Endothelial cell (in vitro differentiated cells): ENCODE data around the gene PCDHA6. TPM values are rescaled to one million over a fixed set of nuclear protein-coding genes. Genes with fewer than 3 reads are reported as not detected.

Experiments used
- DNase-seq: peaks from one replicate; pipeline ENCODE4 v3.0.0; 2021; ENCODE audit warnings: low spot score
- H3K27ac Mint-ChIP-seq: one replicate; pipeline ENCODE4 v1.8.0; 2021; ENCODE audit warnings: mixed read lengths, inconsistent platforms; ENCODE audit not compliant: unreplicated experiment
- H3K27me3 Mint-ChIP-seq: one replicate; pipeline ENCODE4 v1.8.0; 2021; ENCODE audit warnings: mild to moderate bottlenecking, moderate library complexity, mixed read lengths, inconsistent platforms; ENCODE audit not compliant: unreplicated experiment
- H3K36me3 Mint-ChIP-seq: one replicate; pipeline ENCODE4 v1.8.0; 2021; ENCODE audit warnings: mild to moderate bottlenecking, low read depth, mixed read lengths, inconsistent platforms; ENCODE audit not compliant: unreplicated experiment
- H3K4me1 Mint-ChIP-seq: one replicate; pipeline ENCODE4 v1.8.0; 2021; ENCODE audit warnings: mild to moderate bottlenecking, mixed read lengths, inconsistent platforms; ENCODE audit not compliant: unreplicated experiment
- H3K4me3 Mint-ChIP-seq: one replicate; pipeline ENCODE4 v1.8.0; 2021; ENCODE audit warnings: mild to moderate bottlenecking, mixed read lengths, inconsistent platforms; ENCODE audit not compliant: unreplicated experiment
- H3K9me3 Mint-ChIP-seq: one replicate; pipeline ENCODE4 v1.8.0; 2021; ENCODE audit warnings: mixed read lengths, inconsistent platforms; ENCODE audit not compliant: unreplicated experiment
- CTCF ChIP-seq: fragments of 200-600 bp; sonication (generic); IDR thresholded peaks from one replicate; pipeline ENCODE4 v1.5.0; 2021; ENCODE audit warnings: antibody characterized with exemption; ENCODE audit not compliant: unreplicated experiment
- total RNA-seq: library from RNA; stranded (reverse); fragmentation: NEBNext Ultra II Directional; extraction: Animal tissue kit (Norgen Biotek cat#: 25700); gene quantifications from one replicate; pipeline ENCODE4 v1.2.1, GENCODE V29; 2021; ENCODE audit not compliant: unreplicated experiment

PCDHA6 gene
- total RNA-seq, 1 donor from 2014 or later, result 2.3 TPM

DNA sequence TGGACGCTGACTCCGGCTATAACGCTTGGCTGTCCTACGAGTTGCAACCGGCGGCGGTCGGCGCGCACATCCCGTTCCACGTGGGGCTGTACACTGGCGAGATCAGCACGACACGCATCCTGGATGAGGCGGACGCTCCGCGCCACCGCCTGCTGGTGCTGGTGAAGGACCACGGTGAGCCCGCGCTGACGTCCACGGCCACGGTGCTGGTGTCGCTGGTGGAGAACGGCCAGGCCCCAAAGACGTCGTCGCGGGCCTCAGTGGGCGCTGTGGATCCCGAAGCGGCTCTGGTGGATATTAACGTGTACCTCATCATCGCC, 49.5 kb downstream of the PCDHA6 start:
- peaks cover 4% of the 10 kb centered on the region for H3K36me3 Mint-ChIP-seq
- H3K27me3 Mint-ChIP-seq, result no peaks in the 10 kb centered on the region
- H3K4me3 Mint-ChIP-seq, result no peak overlapping the region
- no peaks in the 10 kb centered on the region for H3K9me3 Mint-ChIP-seq
- no peaks in the 10 kb centered on the region for H3K4me1 Mint-ChIP-seq
- peak; percentile 2 for DNase-seq
- no peak overlapping the region for H3K27ac Mint-ChIP-seq
- TF ChIP-seq CTCF, result no peak

Other genes starting within 250 kb of the PCDHA6 start
- gene CD14, start 194.8 kb upstream of the PCDHA6 start, total RNA-seq, result not detected
- 22.7 TPM for gene TMCO6, start 188.5 kb upstream of the PCDHA6 start, total RNA-seq
- gene NDUFA2, start 180.3 kb upstream of the PCDHA6 start, total RNA-seq, result 56.0 TPM
- gene IK, start 180.1 kb upstream of the PCDHA6 start, total RNA-seq, result 76.1 TPM
- gene WDR55, start 163.1 kb upstream of the PCDHA6 start, total RNA-seq, result 28.5 TPM
- 1.8 TPM for gene DND1, start 154.4 kb upstream of the PCDHA6 start, total RNA-seq
- gene HARS1, start 136.6 kb upstream of the PCDHA6 start, total RNA-seq, result 75.0 TPM
- gene HARS2, start 136.5 kb upstream of the PCDHA6 start, total RNA-seq, result 37.0 TPM
- gene ZMAT2, start 127.5 kb upstream of the PCDHA6 start, total RNA-seq, result 51.0 TPM
- 0.13 TPM for gene PCDHA1, start 41.8 kb upstream of the PCDHA6 start, total RNA-seq
- gene PCDHA2, start 33.1 kb upstream of the PCDHA6 start, total RNA-seq, result 4.2 TPM
- gene PCDHA3, start 26.9 kb upstream of the PCDHA6 start, total RNA-seq, result 2.6 TPM
- gene PCDHA4, start 20.9 kb upstream of the PCDHA6 start, total RNA-seq, result 9.9 TPM
- gene PCDHA5, start 6.3 kb upstream of the PCDHA6 start, total RNA-seq, result 2.7 TPM
- gene PCDHA7, start 6.3 kb downstream of the PCDHA6 start, total RNA-seq, result 2.9 TPM
- 1.6 TPM for gene PCDHA8, start 13.2 kb downstream of the PCDHA6 start, total RNA-seq
- 1.7 TPM for gene PCDHA9, start 20.4 kb downstream of the PCDHA6 start, total RNA-seq
- 16.9 TPM for gene PCDHA10, start 27.9 kb downstream of the PCDHA6 start, total RNA-seq
- 7.8 TPM for gene PCDHA11, start 41.0 kb downstream of the PCDHA6 start, total RNA-seq
- 9.7 TPM for gene PCDHA12, start 47.3 kb downstream of the PCDHA6 start, total RNA-seq
- gene PCDHA13, start 54.2 kb downstream of the PCDHA6 start, total RNA-seq, result 2.5 TPM
- gene PCDHAC1, start 98.3 kb downstream of the PCDHA6 start, total RNA-seq, result 7.5 TPM
- gene PCDHAC2, start 138.5 kb downstream of the PCDHA6 start, total RNA-seq, result 5.2 TPM
- not detected for gene PCDHB1, start 223.4 kb downstream of the PCDHA6 start, total RNA-seq